ENCODE measurements around the gene EGFL6. TPM values are rescaled to one million over a fixed set of nuclear protein-coding genes. Genes with fewer than 3 reads are reported as not detected.

The EGFL6 gene
- total and polyA plus RNA-seq, 10 of the 15 experiments (the other 5 are each of a cell fraction or from before 2014, with no cell fraction given): 0.03 TPM; not detected in 9

DNA sequence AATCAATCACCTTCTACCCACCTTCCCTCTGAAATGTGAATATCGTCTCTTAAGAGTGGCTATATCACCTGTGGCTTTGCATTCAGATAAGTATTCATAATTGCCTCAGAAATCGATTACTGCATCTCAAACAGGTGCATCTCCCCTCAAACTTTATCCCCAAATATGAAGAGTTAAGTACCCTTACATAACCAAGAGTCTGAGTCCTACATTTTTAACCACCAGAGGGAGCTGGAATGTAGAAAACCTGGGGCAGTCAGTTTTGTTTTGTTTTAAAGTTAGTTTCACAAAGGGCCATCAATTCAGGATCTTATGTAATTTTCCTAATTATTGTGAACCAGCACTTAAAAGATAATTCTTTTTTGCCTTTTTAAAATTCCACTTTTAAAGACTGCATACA, 89.2 kb downstream of the EGFL6 start:
- ATAC-seq (peak; percentile 66), FAIRE-seq (peak; percentile 49), DNase-seq (ENCODE audit: low read depth, low spot score) (no peak)
- H3K27ac ChIP-seq (ENCODE audit: control insufficient read depth, insufficient read depth): peak overlapping the region; percentile 73
- ChIA-PET RAD21 (ENCODE audit: unreplicated experiment) (interaction anchor here (1.1 to 2.0 kb wide), 13 partner anchors 12 to 373 kb away, joined by 3 to 12 read pairs (median 7); partner anchors contain the start of genes OFD1, RAB9A and TRAPPC2), SMC1A (ENCODE audit: uncharacterized antibody, unreplicated experiment) (interaction anchor here (0.8 to 5.7 kb wide), 15 partner anchors 30 to 373 kb away, joined by 3 to 75 read pairs (median 5); partner anchors contain the start of gene RAB9A), POLR2A (interaction anchor here (0.6 to 1.6 kb wide), 4 partner anchors 33 to 94 kb away, joined by 3 to 12 read pairs (median 4); partner anchors contain the start of genes OFD1 and TRAPPC2), CTCF (interaction anchor here (0.9 to 2.1 kb wide), 13 partner anchors 29 to 373 kb away, joined by 3 to 11 read pairs (median 6); partner anchors contain the start of genes OFD1 and TRAPPC2)
- peak overlapping the region; percentile 44; the same call in 1 of the 2 replicates for H3K4me2 ChIP-seq (ENCODE audit: control insufficient read depth, insufficient read depth)
- no peaks in the 10 kb centered on the region for H3K27me3 ChIP-seq (replicated peaks in 1 of 2; ENCODE audit: control insufficient read depth in 2 of 2, insufficient read depth in 2 of 2, low read length in 1 of 2)
- peak overlapping the region; percentile 51; the same call in 1 of the 2 replicates for H2AFZ ChIP-seq (ENCODE audit: control insufficient read depth, low read depth, low read length)
- peak overlapping the region; percentile 29; the same call in 1 of the 2 replicates for H3K9ac ChIP-seq (ENCODE audit: control insufficient read depth, insufficient read depth, low read length)
- 0% methylated on average over 2 of the region's 2 CpGs for WGBS (ENCODE audit: insufficient coverage, insufficient replicate concordance, low lambda C conversion rate, missing lambda C conversion rate)
- no TSS peak for BruUV-seq (replicated peaks)
- H3K4me1 ChIP-seq (ENCODE audit: control insufficient read depth, insufficient read depth, low read length): peaks cover 14% of the 10 kb centered on the region
- no peak overlapping the region for H3K4me3 ChIP-seq
- peaks cover 12% of the 10 kb centered on the region for H3K79me2 ChIP-seq (ENCODE audit: control insufficient read depth, insufficient read depth, low read length)
- no peaks in the 10 kb centered on the region for H4K20me1 ChIP-seq (ENCODE audit: control insufficient read depth, insufficient read depth)
- intact Hi-C loops (cut with micrococcal nuclease; ENCODE audit: unreplicated experiment): loop anchor here (1.0 to 10.0 kb wide), 6 partner anchors 35 to 404 kb away; partner anchors contain the start of genes OFD1 and TRAPPC2
- H3K36me3 ChIP-seq (ENCODE audit: control insufficient read depth in 2 of 2, insufficient read depth in 2 of 2, low read length in 1 of 2): peaks cover 0 to 4% of the 10 kb centered on the region in 2 experiments; a peak in 1 of 4 replicates
- H3K9me3 ChIP-seq (replicated peaks; ENCODE audit: control insufficient read depth, insufficient read depth, low read length): no peaks in the 10 kb centered on the region
- in situ Hi-C loops (cut with MboI): loop anchor here (5.0 to 25.0 kb wide), 3 partner anchors 89 to 696 kb away; no protein-coding TSS in a partner anchor
- no peak for TF ChIP-seq IRF4 (IDR thresholded peaks at IDR 0.05; ENCODE audit: low read depth, low read length)
- TF ChIP-seq FOXM1 (IDR thresholded peaks at IDR 0.05; ENCODE audit: low read depth, low read length): peak; percentile 48; the same call in 1 of the 2 replicates
- no peak for TF ChIP-seq BMI1 (IDR thresholded peaks at IDR 0.05; ENCODE audit: borderline replicate concordance)
- TF ChIP-seq, protein P1, sequence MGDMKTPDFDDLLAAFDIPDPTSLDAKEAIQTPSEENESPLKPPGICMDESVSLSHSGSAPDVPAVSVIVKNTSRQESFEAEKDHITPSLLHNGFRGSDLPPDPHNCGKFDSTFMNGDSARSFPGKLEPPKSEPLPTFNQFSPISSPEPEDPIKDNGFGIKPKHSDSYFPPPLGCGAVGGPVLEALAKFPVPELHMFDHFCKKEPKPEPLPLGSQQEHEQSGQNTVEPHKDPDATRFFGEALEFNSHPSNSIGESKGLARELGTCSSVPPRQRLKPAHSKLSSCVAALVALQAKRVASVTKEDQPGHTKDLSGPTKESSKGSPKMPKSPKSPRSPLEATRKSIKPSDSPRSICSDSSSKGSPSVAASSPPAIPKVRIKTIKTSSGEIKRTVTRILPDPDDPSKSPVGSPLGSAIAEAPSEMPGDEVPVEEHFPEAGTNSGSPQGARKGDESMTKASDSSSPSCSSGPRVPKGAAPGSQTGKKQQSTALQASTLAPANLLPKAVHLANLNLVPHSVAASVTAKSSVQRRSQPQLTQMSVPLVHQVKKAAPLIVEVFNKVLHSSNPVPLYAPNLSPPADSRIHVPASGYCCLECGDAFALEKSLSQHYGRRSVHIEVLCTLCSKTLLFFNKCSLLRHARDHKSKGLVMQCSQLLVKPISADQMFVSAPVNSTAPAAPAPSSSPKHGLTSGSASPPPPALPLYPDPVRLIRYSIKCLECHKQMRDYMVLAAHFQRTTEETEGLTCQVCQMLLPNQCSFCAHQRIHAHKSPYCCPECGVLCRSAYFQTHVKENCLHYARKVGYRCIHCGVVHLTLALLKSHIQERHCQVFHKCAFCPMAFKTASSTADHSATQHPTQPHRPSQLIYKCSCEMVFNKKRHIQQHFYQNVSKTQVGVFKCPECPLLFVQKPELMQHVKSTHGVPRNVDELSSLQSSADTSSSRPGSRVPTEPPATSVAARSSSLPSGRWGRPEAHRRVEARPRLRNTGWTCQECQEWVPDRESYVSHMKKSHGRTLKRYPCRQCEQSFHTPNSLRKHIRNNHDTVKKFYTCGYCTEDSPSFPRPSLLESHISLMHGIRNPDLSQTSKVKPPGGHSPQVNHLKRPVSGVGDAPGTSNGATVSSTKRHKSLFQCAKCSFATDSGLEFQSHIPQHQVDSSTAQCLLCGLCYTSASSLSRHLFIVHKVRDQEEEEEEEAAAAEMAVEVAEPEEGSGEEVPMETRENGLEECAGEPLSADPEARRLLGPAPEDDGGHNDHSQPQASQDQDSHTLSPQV (IDR thresholded peaks at IDR 0.05): peak; percentile 78; the same call in 1 of the 2 replicates
- peak; percentile 93 for TF ChIP-seq RAD21 (IDR thresholded peaks at IDR 0.05; ENCODE audit: insufficient read depth, low read depth, low read length)
- TF ChIP-seq, protein P2, sequence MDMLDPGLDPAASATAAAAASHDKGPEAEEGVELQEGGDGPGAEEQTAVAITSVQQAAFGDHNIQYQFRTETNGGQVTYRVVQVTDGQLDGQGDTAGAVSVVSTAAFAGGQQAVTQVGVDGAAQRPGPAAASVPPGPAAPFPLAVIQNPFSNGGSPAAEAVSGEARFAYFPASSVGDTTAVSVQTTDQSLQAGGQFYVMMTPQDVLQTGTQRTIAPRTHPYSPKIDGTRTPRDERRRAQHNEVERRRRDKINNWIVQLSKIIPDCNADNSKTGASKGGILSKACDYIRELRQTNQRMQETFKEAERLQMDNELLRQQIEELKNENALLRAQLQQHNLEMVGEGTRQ (IDR thresholded peaks at IDR 0.05; ENCODE audit: borderline replicate concordance, low read depth, low read length): no peak
- no peak for TF ChIP-seq EED (IDR thresholded peaks at IDR 0.05; ENCODE audit: low read depth)
- TF ChIP-seq, protein P3, sequence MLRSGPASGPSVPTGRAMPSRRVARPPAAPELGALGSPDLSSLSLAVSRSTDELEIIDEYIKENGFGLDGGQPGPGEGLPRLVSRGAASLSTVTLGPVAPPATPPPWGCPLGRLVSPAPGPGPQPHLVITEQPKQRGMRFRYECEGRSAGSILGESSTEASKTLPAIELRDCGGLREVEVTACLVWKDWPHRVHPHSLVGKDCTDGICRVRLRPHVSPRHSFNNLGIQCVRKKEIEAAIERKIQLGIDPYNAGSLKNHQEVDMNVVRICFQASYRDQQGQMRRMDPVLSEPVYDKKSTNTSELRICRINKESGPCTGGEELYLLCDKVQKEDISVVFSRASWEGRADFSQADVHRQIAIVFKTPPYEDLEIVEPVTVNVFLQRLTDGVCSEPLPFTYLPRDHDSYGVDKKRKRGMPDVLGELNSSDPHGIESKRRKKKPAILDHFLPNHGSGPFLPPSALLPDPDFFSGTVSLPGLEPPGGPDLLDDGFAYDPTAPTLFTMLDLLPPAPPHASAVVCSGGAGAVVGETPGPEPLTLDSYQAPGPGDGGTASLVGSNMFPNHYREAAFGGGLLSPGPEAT (IDR thresholded peaks at IDR 0.05; ENCODE audit: low read depth): 0 out of 2 replicates have a peak, but pooled peaks have one; percentile 19
- TF ChIP-seq, protein P4, sequence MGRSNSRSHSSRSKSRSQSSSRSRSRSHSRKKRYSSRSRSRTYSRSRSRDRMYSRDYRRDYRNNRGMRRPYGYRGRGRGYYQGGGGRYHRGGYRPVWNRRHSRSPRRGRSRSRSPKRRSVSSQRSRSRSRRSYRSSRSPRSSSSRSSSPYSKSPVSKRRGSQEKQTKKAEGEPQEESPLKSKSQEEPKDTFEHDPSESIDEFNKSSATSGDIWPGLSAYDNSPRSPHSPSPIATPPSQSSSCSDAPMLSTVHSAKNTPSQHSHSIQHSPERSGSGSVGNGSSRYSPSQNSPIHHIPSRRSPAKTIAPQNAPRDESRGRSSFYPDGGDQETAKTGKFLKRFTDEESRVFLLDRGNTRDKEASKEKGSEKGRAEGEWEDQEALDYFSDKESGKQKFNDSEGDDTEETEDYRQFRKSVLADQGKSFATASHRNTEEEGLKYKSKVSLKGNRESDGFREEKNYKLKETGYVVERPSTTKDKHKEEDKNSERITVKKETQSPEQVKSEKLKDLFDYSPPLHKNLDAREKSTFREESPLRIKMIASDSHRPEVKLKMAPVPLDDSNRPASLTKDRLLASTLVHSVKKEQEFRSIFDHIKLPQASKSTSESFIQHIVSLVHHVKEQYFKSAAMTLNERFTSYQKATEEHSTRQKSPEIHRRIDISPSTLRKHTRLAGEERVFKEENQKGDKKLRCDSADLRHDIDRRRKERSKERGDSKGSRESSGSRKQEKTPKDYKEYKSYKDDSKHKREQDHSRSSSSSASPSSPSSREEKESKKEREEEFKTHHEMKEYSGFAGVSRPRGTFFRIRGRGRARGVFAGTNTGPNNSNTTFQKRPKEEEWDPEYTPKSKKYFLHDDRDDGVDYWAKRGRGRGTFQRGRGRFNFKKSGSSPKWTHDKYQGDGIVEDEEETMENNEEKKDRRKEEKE (IDR thresholded peaks at IDR 0.05): no peak
- TF ChIP-seq MTA3 (IDR thresholded peaks at IDR 0.05; ENCODE audit: borderline replicate concordance, low read length): no peak
- TF ChIP-seq RB1 (IDR thresholded peaks at IDR 0.05; ENCODE audit: borderline replicate concordance): 0 out of 2 replicates have a peak, but pooled peaks have one; percentile 18
- TF ChIP-seq ZNF622 (IDR thresholded peaks at IDR 0.05): no peak
- no peak for TF ChIP-seq KAT2A (conservative IDR thresholded peaks at IDR 0.05; ENCODE audit: control insufficient read depth, low read depth, low read length)
